ENCODE data around the gene MESP2.

MESP2 gene

GRCh38 chr15:89802986-89803824 is 27.1 kb downstream of the MESP2 start:
- DNase-seq: no peak

DNA sequence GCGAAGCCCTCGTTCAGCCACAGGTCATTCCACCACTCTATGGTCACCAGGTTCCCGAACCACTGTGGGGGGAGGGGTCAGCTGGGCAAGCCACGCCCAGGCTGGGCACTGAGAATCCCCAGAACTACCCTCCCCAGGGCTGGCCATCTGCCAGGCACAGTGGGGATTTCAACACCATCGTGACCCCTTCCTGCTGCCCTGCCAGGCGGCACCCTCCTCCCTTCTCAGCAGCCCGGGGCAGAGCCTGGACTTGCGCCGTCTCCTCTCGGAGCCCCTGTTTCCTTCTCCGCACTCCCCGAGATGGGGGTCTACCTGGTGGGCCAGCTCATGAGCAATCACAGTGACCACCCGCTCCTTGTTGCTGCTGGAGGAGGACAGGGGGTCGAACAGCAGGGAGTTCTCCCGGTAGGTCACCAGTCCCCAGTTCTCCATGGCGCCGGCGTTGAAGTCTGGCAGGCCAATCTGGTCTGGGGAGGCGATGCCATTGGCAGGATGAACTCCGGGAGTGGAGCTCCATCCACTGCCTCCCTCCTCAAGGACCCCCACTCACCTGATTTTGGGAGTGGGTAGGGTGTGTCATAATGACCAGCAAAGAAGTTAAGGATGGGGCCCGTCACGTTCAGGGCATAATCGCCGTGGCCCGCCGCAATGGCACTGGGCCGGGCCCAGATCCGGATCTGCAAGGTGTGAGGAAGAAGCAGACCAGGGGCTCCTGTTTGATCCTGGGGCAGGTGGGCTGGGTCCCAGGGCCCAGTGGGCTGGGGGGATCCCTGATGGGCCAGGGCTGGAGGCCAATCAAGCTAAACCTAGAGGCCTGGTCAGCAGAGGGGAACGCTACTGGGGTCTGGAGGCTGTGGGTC is 28.0 kb downstream of the MESP2 start:
- no peak for DNase-seq

DNA sequence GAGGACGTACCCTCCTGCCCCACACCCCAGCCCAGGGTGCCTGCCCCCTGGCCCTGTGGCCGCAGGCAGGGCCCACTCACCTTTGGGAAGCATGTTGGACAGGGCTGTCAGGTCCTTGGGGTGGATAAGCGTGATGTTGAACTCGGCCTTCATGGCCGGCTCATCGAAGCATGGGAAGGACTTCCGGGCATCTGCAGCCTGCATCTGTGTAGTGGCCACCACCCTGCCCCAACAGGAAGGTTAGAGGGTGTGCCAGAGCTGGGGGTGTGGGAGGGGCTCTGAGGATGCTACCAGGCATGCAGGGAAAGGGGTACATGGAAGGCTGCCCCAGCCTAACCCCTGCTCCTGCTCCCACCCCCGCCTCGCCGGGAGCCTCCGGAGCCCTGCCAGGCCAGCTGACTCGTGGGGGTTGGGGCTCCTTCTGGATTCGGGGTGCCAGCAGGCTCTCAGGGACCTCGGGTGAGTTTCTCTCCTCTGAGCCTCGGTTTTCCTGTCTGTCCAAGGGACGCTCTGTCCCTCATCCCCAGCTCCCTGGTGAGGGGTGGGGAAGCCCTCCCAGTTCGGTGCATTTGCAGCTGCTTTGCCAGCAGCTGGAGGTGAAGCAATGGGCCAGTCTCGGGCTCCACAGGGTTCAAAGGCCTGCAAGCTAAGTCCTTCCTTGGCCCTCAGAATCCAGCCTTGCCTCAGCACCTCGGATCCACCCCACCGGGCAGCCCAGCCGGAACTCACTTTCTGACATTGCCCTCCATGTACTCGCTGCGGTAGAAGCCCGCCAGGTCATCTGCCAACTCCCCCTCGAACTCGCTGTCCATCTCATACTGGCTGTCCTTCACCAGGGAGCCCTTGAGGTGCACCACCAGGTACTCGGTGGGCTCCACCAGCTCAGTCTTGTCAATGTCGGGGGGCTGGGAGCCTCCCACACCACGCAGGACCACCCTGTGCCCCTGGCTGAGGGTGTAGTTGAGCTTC is 29.4 kb downstream of the MESP2 start:
- no peak for DNase-seq

DNA sequence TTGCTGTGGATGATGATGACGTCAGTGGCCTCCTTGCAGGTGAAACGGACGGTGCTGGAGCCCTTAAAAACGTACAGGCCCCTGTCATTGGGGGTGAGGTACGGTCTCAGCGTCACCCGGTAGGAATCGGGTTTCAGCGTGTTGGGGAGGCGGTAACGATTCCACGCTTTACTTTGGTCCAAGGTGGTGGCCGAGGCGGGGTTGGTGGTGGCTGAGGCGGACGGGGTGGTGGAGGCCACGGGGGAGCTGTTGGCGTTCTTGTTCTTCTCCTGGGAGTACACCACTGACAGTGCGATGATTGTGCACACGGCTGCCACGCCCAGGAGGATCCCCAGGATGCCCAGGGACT is 30.1 kb downstream of the MESP2 start:
- no peak for DNase-seq

- DNase-seq: peak; percentile 68
These were observed 30.7 kb downstream of the MESP2 start for GRCh38 chr15:89806559-89807550.

DNA sequence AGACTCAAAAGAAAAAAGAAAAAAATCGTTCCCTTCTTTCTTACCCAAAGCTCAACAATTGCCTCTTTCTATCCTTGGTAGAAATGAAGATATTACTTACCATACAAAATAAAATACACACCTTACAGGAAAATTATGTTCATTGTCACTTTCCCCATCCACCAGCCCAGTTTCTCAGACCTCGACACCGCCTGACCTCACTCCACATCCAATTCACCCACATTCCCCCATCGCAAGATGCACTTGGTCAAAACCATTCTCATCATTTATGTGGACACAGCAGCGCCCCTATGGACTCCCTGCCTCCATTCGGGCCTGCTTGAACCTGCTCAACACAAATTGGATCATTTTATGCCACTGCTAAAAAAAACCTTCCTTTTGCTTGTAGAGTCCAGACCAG is 31.6 kb downstream of the MESP2 start:
- DNase-seq: no peak

DNA sequence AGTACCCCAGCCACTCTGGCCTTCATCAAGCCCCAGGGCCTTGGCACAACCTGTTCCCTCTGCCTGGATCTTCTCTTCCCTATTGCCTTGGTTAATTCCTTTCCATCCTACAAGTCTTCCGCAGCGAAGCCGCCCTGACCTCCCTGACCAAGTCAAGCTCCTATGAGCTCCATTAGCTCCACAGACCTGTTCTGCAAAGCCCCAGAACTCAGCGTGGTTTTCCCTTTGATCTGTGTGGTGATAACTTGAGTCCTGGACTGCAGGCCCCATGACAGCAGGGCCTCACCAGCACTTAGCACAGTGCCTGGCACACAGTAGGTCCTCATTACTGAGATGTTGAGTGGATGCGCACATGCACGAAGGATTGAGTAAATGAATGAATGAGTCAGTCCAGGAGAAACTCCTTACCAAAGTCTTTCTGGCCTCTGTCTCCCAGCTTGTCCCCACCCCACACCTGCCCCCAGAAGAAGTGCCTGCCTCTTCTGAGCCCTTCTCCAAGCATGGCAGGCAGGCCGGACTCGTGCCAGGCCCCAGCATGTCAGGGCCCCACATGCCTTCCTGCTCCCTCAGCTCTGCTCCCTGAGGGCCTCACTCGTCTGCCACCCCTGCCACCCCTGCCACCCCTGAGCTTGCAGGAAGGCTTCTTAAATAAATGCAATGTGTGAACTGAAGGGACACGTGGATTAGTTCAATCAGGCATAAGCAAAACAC is 32.2 kb downstream of the MESP2 start:
- no peak for DNase-seq

- DNase-seq: no peak
These were observed 33.1 kb downstream of the MESP2 start for GRCh38 chr15:89809093-89809786.

DNA sequence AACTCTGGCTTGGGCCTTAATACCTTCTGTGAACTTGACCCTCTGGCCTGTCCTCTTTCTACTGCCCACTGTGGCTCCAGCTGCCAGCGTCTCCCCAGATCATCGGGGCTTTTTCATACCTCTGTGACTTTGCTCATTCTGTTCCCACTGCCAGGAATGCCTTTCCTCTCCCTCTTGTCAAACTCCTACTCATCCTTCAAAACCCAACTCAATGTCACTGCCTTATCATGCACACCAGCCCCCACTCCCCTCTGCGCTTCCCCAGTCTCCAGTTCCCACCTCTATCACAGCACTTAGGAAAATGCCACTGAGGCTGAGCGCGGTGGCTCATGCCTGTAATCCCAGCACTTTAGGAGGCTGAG is 33.6 kb downstream of the MESP2 start:
- no peak for DNase-seq

DNA sequence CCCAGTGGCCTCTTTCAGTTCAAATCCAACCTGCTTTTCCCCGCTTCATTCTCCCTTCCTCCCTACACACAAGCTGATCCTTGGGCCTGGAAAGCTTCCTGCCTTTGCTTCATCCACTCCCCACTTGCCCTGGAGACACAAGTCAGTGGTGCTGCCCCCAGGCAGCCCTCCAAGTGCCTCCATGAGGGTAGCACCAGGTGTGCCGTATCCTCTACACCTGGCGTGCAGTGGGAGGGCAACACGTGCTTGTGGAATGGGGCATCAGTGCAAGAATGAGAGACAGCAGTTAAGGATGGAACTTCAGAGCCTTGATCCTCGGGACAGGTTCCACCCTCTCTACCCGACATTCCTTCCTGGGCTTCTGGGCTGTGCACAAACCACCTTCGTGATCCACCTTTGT is 34.7 kb downstream of the MESP2 start:
- no peak for DNase-seq

DNA sequence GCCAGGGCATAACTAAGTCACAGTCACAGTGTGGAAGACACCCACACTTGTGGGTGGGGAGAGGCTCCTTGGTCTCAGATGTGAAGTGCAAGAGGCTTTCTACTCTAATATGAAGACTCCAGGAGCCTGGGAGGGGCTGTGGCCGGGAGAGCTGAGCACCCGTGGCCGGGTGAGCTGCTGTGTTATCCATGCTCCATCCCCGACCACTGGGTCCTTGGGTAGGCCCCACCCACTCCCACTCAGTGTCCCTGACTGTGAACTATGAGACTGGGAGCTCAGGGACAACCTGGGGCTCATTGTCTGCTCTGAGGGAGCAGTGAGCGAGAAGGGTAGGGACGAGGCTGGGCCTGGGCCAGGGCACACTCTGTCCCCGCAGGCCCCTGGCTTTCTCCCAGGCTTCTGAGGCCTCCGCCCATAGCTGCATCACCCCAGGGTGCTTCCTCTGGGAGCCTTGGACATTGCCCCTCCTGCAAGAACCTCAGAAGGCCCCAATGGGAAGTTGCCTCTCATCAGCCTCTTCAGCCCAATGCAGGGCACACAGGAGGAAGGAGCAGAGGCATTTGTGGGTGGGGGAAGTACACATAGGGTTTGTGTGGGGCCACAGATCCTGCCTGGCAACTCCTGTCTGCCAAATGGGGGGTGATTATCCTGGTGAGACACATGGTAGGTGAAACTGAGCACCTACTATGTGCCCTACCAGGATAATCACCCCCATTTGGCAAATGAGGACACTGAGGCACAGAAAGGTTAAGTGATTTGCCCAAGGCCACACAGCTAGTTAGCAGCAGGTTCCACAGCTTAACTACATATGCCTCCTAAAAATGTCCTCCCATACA is 36.1 kb downstream of the MESP2 start:
- no peak for DNase-seq

GRCh38 chr15:89812847-89813320 is 36.8 kb downstream of the MESP2 start:
- DNase-seq: no peak

DNA sequence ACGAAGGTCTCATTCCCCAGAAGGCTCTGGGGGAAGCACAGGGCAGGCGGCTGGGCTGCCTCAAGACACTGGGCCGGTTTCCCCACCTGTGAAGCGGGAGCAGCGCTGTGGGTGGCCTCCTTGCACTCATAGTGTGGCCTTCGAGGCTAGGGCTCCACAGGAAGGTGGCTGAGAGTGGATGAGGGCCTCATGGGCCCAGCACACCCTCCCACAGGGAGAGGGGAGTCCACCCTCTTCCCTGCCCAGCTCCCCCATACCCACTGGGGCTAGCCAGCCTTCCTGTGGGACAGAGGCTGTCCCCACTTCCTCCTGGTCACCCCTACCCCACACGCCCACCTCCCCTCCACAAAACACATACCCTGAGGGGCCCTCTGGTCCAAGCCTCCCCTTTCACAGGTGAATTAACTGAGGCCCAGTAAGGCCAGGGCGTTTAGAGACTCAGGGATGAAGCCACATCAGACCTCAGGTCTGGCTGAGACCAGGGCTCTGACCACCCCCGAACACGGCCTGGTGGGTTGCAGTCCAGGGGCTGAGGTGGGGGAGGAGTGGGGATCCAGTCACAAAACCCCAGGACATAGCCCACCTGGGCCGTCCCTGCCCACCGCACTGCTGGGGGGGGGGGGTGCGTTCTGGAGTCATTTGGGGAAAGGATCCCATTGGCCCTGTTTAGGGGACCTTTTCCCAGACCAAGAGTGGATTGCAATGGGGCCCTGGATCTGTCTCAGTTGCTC is 37.4 kb downstream of the MESP2 start:
- DNase-seq: no peak

DNA sequence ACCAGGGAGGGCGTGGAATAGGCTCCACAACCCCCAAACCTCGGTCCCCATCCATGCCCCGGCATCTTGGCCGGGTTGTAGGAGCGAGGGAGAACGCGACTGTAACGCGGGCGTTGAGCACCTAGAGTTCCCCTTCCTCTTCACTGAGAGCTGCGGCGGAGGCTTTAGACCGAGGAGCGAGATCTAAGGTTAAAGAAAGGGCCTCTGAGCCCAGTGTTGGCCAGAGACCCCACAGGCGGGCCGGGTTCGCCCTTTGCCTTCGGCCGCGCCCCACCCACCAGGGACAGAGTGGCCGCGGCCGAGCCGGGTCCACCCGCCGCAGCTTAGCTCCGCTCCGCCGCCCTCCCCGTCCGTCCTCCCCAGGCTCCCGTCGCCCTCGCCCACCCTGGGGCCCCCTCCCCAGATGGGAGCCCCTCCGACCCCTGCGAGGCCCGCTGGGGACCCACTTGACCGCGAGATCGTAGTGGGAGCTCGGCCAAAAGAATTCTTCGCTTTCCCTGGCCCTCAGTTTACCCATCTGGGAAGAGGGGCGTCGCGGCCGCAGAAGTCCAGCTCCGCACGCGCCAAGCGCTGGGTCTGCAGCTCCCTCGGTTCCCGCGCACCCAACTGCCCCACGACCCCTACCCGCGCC is 38.1 kb downstream of the MESP2 start:
- no peak for DNase-seq

DNA sequence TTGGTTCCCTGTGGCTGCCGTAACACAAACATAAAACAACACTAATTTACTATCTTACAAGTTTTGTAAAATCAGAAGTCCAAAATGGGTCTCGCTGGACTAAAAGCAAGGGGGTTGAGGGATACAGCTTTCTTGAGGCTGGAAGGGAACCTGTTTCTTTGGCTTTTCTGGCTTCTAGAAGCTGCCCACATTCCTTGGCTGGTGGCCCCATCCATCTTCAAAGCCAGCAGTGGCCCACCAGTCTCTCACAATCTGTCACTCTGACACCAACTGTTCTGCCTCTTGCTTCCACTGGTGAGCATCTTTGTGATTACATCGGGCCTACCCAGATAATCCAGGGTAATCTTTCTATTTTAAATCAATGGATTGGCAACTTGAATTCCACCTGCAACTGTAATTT is 39.6 kb downstream of the MESP2 start:
- DNase-seq: no peak

GRCh38 chr15:89817701-89818280 is 41.7 kb downstream of the MESP2 start:
- no peak for DNase-seq

GRCh38 chr15:89818287-89818686 is 42.2 kb downstream of the MESP2 start:
- DNase-seq: no peak
